Measurements from ENCODE around the gene SERAC1.

- TF ChIP-seq CTCF (conservative IDR thresholded peaks at IDR 0.05): no peak
- no peak for TF ChIP-seq ZFX (IDR thresholded peaks at IDR 0.05)
Observed at GRCh38 chr6:158068156-158068892, 99.7 kb downstream of the SERAC1 start.
